ENCODE results near the gene SNAP29. TPM values are rescaled to one million over a fixed set of nuclear protein-coding genes. Genes with fewer than 3 reads are reported as not detected.
"Not testable (repeated sequence)": the region's sequence is repeated elsewhere in the genome, so short reads cannot be mapped to it uniquely, and the experiment has no call there.

The SNAP29 gene
- total and polyA plus RNA-seq, 4 donors: 11.5 to 33.3 (median 25.4) TPM

GRCh38 chr22:20816559-20816958, 42.2 kb upstream of the SNAP29 start:
- H3K36me3 ChIP-seq (ENCODE audit: control insufficient read depth, insufficient read depth, low read length): peaks cover 53% of the 10 kb centered on the region
- no peak overlapping the region for H3K27ac ChIP-seq (ENCODE audit: low read depth, low read length)
- DNase-seq (ENCODE audit: low read depth in 4 of 6, low spot score in 6 of 6): no peak
- no peak overlapping the region for H3K4me3 ChIP-seq (ENCODE audit: low read depth, low read length)
- 94% methylated on average over 5 of the region's 6 CpGs for WGBS (ENCODE audit: insufficient coverage)
- H3K9me3 ChIP-seq (ENCODE audit: control insufficient read depth, insufficient read depth, low read length): no peaks in the 10 kb centered on the region
- no peaks in the 10 kb centered on the region for H3K27me3 ChIP-seq (ENCODE audit: control insufficient read depth, insufficient read depth, low read length)
- H3K4me1 ChIP-seq (ENCODE audit: control insufficient read depth, insufficient read depth, low read length): no peaks in the 10 kb centered on the region

DNA sequence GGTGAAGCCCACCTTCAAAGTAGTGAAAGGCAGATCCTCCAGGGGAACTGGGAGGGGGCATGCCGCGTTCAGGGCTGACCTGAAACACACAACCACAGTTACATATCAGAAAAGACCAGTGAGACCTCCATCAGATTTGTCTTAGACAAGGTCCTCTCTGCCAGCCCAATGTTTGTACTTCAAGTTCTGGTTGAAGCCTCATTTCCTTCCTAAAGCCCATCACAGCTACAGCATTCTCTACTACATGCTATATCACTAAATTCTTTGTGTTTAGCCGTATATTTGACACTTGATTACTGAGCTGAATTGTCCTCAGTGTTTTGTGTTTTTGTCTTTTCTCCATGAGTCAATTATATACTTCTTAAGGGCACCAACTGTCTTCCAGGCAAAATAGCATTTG, 40.3 kb upstream of the SNAP29 start:
- Histone ChIP-seq H3K27ac (ENCODE audit: low read depth, low read length) (no peak overlapping the region), H3K4me3 (ENCODE audit: low read depth, low read length) (no peak overlapping the region), H3K9me3 (ENCODE audit: control insufficient read depth, insufficient read depth, low read length) (no peaks in the 10 kb centered on the region), H3K27me3 (ENCODE audit: control insufficient read depth, insufficient read depth, low read length) (no peaks in the 10 kb centered on the region), H3K4me1 (ENCODE audit: control insufficient read depth, insufficient read depth, low read length) (no peaks in the 10 kb centered on the region), H3K36me3 (ENCODE audit: control insufficient read depth, insufficient read depth, low read length) (peaks cover 44% of the 10 kb centered on the region)
- DNase-seq (ENCODE audit: low read depth in 4 of 6, low spot score in 6 of 6): no peak
- 94% methylated on average over 2 of the region's 3 CpGs for WGBS (ENCODE audit: insufficient coverage)

GRCh38 chr22:20819471-20819870, 39.3 kb upstream of the SNAP29 start:
- Histone ChIP-seq H3K4me3 (ENCODE audit: low read depth, low read length) (no peak overlapping the region), H3K27ac (ENCODE audit: low read depth, low read length) (no peak overlapping the region), H3K9me3 (ENCODE audit: control insufficient read depth, insufficient read depth, low read length) (no peaks in the 10 kb centered on the region), H3K36me3 (ENCODE audit: control insufficient read depth, insufficient read depth, low read length) (peaks cover 39% of the 10 kb centered on the region), H3K27me3 (ENCODE audit: control insufficient read depth, insufficient read depth, low read length) (no peaks in the 10 kb centered on the region), H3K4me1 (ENCODE audit: control insufficient read depth, insufficient read depth, low read length) (no peaks in the 10 kb centered on the region)
- DNase-seq (ENCODE audit: low read depth in 4 of 6, low spot score in 6 of 6): no peak
- WGBS (ENCODE audit: insufficient coverage): 94% methylated on average over 4 of the region's 9 CpGs

DNA sequence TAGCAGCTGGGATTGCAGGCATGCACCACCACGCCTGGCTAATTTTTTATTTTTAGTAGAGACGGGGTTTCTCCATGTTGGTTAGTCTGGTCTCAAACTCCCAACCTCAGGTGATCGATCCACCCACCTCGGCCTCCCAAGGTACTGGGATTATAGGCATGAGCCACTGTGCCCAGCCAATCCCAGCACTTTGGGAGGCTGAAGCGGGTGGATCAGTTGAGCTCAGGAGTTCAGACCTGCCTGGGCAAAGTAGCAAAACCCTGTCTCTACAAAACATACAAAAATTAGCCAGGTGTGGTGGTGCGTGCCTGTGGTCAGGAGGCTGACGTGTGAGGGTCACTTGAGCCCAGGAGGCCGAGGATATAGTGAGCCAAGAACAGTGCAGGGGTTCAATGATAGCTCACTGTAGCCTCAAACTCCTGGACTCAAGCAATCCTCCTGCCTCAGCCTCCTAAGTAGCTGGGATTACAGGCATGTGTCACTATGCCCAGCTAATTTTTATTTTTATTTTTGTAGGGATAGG, 37.0 kb upstream of the SNAP29 start:
- 92% methylated on average over 8 of the region's 8 CpGs for WGBS (ENCODE audit: insufficient coverage)
- H3K27ac ChIP-seq (ENCODE audit: low read depth, low read length); H3K4me3 ChIP-seq (ENCODE audit: low read depth, low read length); H3K4me1 ChIP-seq (ENCODE audit: control insufficient read depth, insufficient read depth, low read length); H3K9me3 ChIP-seq (ENCODE audit: control insufficient read depth, insufficient read depth, low read length); DNase-seq (ENCODE audit: low read depth in 4 of 6, low spot score in 6 of 6); H3K27me3 ChIP-seq (ENCODE audit: control insufficient read depth, insufficient read depth, low read length): not testable (repeated sequence)
- H3K36me3 ChIP-seq (ENCODE audit: control insufficient read depth, insufficient read depth, low read length): peaks cover 28% of the 10 kb centered on the region

DNA sequence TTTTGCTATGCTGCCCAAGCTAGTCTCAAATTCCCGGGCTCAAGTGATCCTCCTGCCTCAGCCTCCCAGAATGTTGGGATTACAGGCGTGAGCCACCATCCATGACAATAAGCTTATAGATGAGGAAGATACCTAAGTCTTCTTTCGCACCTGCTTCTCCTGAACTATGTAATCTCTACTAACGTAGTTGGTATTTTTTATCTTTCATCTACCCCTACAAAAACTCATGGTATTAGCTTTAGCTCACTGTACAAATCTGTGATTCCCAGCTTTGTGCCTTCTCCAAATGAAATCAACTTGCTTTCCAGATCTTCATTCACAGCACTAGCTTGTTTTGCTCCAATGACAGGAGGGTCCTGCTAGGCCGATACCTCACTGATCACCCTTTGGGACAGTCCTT, 36.6 kb upstream of the SNAP29 start:
- peaks cover 26% of the 10 kb centered on the region for H3K36me3 ChIP-seq (ENCODE audit: control insufficient read depth, insufficient read depth, low read length)
- WGBS (ENCODE audit: insufficient coverage): 100% methylated on average over 3 of the region's 5 CpGs

GRCh38 chr22:20823264-20823663, 35.5 kb upstream of the SNAP29 start:
- no CpG with 5 or more reads among the region's 1 CpG for WGBS (ENCODE audit: insufficient coverage)
- H3K36me3 ChIP-seq (ENCODE audit: control insufficient read depth, insufficient read depth, low read length): peaks cover 23% of the 10 kb centered on the region
- no peak overlapping the region for H3K27ac ChIP-seq (ENCODE audit: low read depth, low read length)
- H3K9me3 ChIP-seq (ENCODE audit: control insufficient read depth, insufficient read depth, low read length): no peaks in the 10 kb centered on the region
- no peak overlapping the region for H3K4me3 ChIP-seq (ENCODE audit: low read depth, low read length)
- no peaks in the 10 kb centered on the region for H3K27me3 ChIP-seq (ENCODE audit: control insufficient read depth, insufficient read depth, low read length)
- H3K4me1 ChIP-seq (ENCODE audit: control insufficient read depth, insufficient read depth, low read length): no peaks in the 10 kb centered on the region
- no peak for DNase-seq (ENCODE audit: low read depth in 4 of 6, low spot score in 6 of 6)

More for the DNA sequence above, 36.6 kb upstream of the SNAP29 start:
- H3K27ac ChIP-seq (ENCODE audit: low read depth, low read length): no peak overlapping the region
- DNase-seq (ENCODE audit: low read depth in 4 of 6, low spot score in 6 of 6): no peak
- no peaks in the 10 kb centered on the region for H3K9me3 ChIP-seq (ENCODE audit: control insufficient read depth, insufficient read depth, low read length)
- H3K27me3 ChIP-seq (ENCODE audit: control insufficient read depth, insufficient read depth, low read length): no peaks in the 10 kb centered on the region
- no peaks in the 10 kb centered on the region for H3K4me1 ChIP-seq (ENCODE audit: control insufficient read depth, insufficient read depth, low read length)
- H3K4me3 ChIP-seq (ENCODE audit: low read depth, low read length): no peak overlapping the region

- not testable (repeated sequence) for H3K27ac ChIP-seq (ENCODE audit: low read depth, low read length); H3K9me3 ChIP-seq (ENCODE audit: control insufficient read depth, insufficient read depth, low read length); H3K27me3 ChIP-seq (ENCODE audit: control insufficient read depth, insufficient read depth, low read length); DNase-seq (ENCODE audit: low read depth in 4 of 6, low spot score in 6 of 6); H3K4me3 ChIP-seq (ENCODE audit: low read depth, low read length); H3K4me1 ChIP-seq (ENCODE audit: control insufficient read depth, insufficient read depth, low read length)
- 100% methylated on average over 2 of the region's 4 CpGs for WGBS (ENCODE audit: insufficient coverage)
- peaks cover 25% of the 10 kb centered on the region for H3K36me3 ChIP-seq (ENCODE audit: control insufficient read depth, insufficient read depth, low read length)
These were observed 33.6 kb upstream of the SNAP29 start for GRCh38 chr22:20825216-20825615.

DNA sequence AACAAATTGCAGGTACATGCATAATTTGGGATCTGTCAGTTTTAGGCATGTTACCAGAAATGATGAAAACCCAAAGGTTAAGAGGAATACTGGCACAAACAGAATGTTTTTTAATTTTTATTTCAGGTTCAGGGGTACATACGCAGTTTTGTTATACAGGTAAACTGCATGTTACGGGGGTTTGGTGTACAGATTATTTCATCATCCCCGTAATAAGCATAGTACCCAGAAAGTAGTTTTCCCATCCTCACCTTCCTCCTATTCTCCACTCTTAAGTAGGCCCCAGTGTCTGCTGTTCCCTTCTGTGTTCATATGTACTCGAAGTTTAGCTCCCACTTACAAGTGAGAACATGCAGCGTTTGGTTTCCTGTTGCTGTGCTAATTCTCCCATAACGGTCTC, 33.2 kb upstream of the SNAP29 start:
- Histone ChIP-seq H3K4me3 (ENCODE audit: low read depth, low read length) (no peak overlapping the region), H3K27me3 (ENCODE audit: control insufficient read depth, insufficient read depth, low read length) (no peaks in the 10 kb centered on the region), H3K27ac (ENCODE audit: low read depth, low read length) (no peak overlapping the region), H3K9me3 (ENCODE audit: control insufficient read depth, insufficient read depth, low read length) (no peaks in the 10 kb centered on the region), H3K36me3 (ENCODE audit: control insufficient read depth, insufficient read depth, low read length) (peaks cover 26% of the 10 kb centered on the region), H3K4me1 (ENCODE audit: control insufficient read depth, insufficient read depth, low read length) (no peaks in the 10 kb centered on the region)
- WGBS (ENCODE audit: insufficient coverage): 98% methylated on average over 4 of the region's 6 CpGs
- DNase-seq (ENCODE audit: low read depth in 4 of 6, low spot score in 6 of 6): no peak

DNA sequence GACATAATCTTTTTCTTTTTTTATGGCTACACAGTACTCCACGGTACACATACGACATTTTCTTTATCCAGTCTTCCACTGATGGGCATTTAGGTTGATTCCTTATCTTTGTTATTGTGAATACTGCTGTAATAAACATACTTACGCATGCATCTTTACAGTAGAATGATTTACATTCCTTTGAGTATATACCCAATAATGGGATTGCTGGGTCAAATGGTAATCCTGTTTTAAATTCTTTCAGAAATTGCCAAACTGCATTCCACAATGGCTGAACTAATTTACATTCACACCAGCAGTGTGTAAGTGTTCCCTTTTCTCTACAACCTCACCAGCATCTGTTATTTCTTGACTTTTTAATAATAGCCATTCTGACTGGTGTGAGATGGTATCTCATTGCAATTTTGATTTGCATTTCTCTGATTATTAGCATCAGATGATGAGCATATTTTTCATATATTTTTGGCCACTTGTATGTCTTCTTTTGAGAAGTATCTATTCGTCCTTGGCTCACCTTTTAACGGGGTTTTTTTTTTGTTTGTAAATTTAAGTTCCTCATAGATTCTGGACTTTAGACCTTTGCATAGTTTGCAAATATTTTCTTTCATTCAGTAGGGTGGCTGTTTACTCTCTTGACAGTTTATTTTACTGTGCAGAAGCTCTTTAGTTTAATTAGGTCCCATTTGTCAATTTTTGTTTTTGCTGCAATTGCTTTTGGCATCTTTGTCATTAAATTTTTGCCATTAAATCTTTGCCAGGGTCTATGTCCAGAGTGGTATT, 32.2 kb upstream of the SNAP29 start:
- H3K36me3 ChIP-seq (ENCODE audit: control insufficient read depth, insufficient read depth, low read length): peaks cover 32% of the 10 kb centered on the region
- not testable (repeated sequence) for DNase-seq (ENCODE audit: low read depth in 4 of 6, low spot score in 6 of 6); H3K9me3 ChIP-seq (ENCODE audit: control insufficient read depth, insufficient read depth, low read length); H3K27me3 ChIP-seq (ENCODE audit: control insufficient read depth, insufficient read depth, low read length); H3K4me1 ChIP-seq (ENCODE audit: control insufficient read depth, insufficient read depth, low read length); H3K27ac ChIP-seq (ENCODE audit: low read depth, low read length); H3K4me3 ChIP-seq (ENCODE audit: low read depth, low read length)
- no CpG with 5 or more reads among the region's 5 CpGs for WGBS (ENCODE audit: insufficient coverage)

DNA sequence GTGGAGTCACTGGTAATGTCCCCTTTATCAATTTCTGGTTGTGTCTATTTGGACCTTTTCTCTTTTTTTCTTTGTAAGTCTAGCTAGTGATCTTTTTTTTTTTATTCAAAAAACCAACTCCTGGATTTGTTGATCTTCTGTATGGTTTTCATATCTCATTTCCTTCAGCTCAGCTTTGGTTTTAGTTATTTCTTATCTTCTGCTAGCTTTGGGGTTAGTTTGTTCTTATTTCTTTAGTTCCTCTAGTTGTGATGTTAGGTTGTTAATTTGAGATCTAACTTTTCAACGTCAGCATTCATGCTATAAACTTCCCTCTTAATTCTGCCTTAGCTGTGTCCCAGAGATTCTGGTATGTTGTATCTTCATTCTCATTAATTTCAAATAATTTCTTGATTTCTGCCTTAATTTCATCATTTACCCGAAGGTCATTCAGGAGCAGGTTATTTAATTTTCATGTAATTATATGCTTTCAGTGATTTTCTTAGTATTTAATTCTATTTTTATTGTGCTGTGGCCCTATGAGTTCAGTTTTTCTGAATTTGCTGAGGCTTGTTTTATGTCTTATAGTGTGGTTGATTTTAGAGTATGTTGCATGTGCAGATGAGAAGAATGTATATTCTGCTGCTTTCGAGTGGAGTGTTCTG, 29.2 kb upstream of the SNAP29 start:
- Histone ChIP-seq H3K36me3 (ENCODE audit: control insufficient read depth, insufficient read depth, low read length) (peaks cover 41% of the 10 kb centered on the region), H3K27ac (ENCODE audit: low read depth, low read length) (no peak overlapping the region), H3K9me3 (ENCODE audit: control insufficient read depth, insufficient read depth, low read length) (no peaks in the 10 kb centered on the region), H3K4me1 (ENCODE audit: control insufficient read depth, insufficient read depth, low read length) (no peaks in the 10 kb centered on the region), H3K27me3 (ENCODE audit: control insufficient read depth, insufficient read depth, low read length) (no peaks in the 10 kb centered on the region), H3K4me3 (ENCODE audit: low read depth, low read length) (no peak overlapping the region)
- WGBS (ENCODE audit: insufficient coverage): 100% methylated on average over 1 of the region's 3 CpGs
- no peak for DNase-seq (ENCODE audit: low read depth in 4 of 6, low spot score in 6 of 6)

Data from spinal cord (tissue), 10 donors.